ENCODE measurements around the gene MAMDC4. TPM values are rescaled to one million over a fixed set of nuclear protein-coding genes. Genes with fewer than 3 reads are reported as not detected.

MAMDC4 gene
- total RNA-seq, 1 donor from 2014 or later: 12.9 TPM

DNA sequence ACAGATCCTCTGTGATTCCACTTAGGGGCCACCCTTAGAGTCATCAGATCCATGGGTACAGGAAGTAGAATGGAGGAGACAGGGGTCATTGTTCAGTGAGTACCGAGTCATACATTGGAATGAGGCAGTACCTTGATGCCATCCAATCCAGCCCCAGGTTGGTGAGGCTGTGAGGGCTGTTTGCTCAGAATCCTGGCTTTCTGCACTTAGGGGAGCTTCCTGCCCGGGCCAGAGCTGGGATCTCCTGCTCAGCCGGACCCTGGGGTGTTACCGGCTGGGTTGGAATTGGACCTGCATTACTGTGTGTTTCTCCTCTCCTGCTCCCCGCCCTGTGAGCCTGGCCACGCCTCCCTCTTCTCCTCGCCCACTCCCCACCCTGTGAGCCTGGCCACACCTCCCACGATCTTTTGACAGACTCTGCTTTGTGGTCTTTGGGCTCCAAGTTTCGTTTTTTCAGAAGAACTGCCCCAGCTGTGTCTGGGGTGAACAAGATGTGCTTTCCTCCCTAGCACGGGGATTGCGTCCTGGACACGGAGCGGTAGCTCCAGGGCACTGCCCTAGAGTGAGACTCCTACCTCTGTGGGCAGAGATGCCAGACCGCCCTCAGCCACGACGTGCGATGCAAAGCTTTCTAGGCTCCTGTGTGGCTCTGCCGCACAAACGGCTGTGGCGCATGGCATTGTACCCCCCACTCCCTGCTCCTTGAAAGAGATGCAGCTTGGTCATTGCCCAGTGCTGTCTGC is 49.5 kb downstream of the MAMDC4 start:
- Histone ChIP-seq H3K27ac (peak overlapping the region; percentile 83), H3K36me3 (peaks cover 25% of the 10 kb centered on the region), H3K27me3 (no peaks in the 10 kb centered on the region), H3K4me1 (peaks cover 31% of the 10 kb centered on the region), H3K4me3 (no peak overlapping the region), H3K9me3 (no peaks in the 10 kb centered on the region)
- no peak for DNase-seq
- TF ChIP-seq, protein P1, sequence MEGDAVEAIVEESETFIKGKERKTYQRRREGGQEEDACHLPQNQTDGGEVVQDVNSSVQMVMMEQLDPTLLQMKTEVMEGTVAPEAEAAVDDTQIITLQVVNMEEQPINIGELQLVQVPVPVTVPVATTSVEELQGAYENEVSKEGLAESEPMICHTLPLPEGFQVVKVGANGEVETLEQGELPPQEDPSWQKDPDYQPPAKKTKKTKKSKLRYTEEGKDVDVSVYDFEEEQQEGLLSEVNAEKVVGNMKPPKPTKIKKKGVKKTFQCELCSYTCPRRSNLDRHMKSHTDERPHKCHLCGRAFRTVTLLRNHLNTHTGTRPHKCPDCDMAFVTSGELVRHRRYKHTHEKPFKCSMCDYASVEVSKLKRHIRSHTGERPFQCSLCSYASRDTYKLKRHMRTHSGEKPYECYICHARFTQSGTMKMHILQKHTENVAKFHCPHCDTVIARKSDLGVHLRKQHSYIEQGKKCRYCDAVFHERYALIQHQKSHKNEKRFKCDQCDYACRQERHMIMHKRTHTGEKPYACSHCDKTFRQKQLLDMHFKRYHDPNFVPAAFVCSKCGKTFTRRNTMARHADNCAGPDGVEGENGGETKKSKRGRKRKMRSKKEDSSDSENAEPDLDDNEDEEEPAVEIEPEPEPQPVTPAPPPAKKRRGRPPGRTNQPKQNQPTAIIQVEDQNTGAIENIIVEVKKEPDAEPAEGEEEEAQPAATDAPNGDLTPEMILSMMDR (IDR thresholded peaks at IDR 0.05): no peak
- intact Hi-C loops (cut with DNase I): no loop called here
- ATAC-seq: peak; percentile 46

DNA sequence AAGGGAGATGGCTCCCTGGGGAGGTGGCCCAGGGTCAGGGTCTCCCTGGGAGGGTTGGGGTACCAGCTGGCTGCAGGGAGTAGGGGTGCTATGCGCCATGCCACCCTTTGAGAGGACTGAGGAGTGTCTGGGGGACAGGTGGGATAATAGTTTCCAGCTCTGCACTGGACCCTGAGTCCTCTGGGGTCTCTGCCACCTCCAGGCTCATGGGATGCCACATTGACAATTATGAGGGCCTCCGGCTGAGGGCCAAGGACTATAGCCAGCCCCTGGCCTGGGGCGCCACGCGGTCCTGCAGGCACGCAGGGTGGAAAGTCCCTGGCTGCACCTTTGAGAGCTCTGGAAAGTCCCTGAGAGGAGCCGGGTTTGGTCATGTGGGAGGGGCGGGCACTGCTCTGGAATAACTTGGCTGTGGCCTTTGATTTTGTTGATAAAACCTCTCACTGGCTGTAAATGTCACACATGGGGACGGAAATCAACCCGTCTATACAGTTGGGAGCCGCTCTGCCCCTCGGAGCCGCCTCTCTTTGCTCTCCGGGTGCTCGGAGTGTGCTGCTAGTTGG is 50.2 kb downstream of the MAMDC4 start:
- Histone ChIP-seq H3K27me3 (no peaks in the 10 kb centered on the region), H3K4me3 (no peak overlapping the region), H3K4me1 (peaks cover 31% of the 10 kb centered on the region), H3K9me3 (no peaks in the 10 kb centered on the region), H3K27ac (peak overlapping the region; percentile 83), H3K36me3 (peaks cover 25% of the 10 kb centered on the region)
- intact Hi-C loops (cut with DNase I): no loop called here
- TF ChIP-seq, protein P1 (IDR thresholded peaks at IDR 0.05): no peak
- ATAC-seq: peak; percentile 86
- DNase-seq: peak; percentile 86

DNA sequence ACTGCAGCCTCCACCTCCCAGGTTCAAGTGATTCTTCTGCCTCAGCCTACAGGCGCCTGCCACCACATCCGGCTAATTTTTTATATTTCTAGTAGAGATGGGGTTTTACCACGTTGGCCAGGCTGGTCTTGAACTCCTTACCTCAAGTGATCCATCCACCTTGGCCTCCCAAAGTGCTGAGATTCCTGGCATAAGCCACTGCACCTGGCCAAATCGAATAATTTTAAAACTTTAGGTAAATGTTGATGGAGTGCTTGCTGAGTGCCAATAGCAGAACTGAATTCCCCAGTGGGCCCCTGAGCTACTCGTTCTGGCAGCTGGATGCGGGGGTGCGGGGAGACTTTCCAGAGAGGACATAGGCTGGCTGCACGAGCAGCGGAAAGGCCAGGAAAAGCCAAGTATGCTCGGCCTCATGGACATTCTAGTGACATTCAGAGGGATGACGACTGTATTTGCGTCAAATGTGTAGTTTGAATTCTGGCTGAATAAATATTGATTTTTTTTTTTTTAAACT is 51.0 kb downstream of the MAMDC4 start:
- peaks cover 29% of the 10 kb centered on the region for H3K36me3 ChIP-seq
- H3K9me3 ChIP-seq: no peaks in the 10 kb centered on the region
- no peak for DNase-seq
- no peak overlapping the region for H3K4me3 ChIP-seq
- peaks cover 31% of the 10 kb centered on the region for H3K4me1 ChIP-seq
- ATAC-seq: no peak
- intact Hi-C loops (cut with DNase I): no loop called here
- H3K27me3 ChIP-seq: no peaks in the 10 kb centered on the region
- peak overlapping the region; percentile 83 for H3K27ac ChIP-seq
- TF ChIP-seq, protein P1 (IDR thresholded peaks at IDR 0.05): no peak

DNA sequence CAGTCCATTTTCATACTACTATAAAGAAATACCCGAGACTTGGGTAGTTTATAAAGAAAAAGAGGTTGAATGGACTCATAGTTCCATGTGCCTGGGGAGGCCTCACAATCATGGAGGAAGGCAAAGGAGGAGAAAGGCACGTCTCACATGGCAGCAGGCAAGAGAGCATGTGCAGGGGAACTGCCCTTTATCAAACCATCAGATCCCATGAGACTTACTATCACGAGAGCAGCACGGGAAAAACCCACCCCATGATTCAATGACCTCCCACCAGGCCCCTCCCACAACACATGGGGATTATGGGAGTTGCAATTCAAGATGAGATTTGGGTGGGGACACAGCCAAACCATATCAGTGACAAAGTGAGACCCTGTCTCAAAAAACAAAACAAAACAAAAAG is 54.1 kb downstream of the MAMDC4 start:
- Histone ChIP-seq H3K4me1 (peaks cover 22% of the 10 kb centered on the region), H3K27me3 (no peaks in the 10 kb centered on the region), H3K4me3 (no peak overlapping the region), H3K9me3 (no peaks in the 10 kb centered on the region), H3K36me3 (peaks cover 13% of the 10 kb centered on the region), H3K27ac (no peak overlapping the region)
- DNase-seq (no peak), ATAC-seq (no peak)
- TF ChIP-seq, protein P1 (IDR thresholded peaks at IDR 0.05): no peak
- intact Hi-C loops (cut with DNase I): no loop called here

DNA sequence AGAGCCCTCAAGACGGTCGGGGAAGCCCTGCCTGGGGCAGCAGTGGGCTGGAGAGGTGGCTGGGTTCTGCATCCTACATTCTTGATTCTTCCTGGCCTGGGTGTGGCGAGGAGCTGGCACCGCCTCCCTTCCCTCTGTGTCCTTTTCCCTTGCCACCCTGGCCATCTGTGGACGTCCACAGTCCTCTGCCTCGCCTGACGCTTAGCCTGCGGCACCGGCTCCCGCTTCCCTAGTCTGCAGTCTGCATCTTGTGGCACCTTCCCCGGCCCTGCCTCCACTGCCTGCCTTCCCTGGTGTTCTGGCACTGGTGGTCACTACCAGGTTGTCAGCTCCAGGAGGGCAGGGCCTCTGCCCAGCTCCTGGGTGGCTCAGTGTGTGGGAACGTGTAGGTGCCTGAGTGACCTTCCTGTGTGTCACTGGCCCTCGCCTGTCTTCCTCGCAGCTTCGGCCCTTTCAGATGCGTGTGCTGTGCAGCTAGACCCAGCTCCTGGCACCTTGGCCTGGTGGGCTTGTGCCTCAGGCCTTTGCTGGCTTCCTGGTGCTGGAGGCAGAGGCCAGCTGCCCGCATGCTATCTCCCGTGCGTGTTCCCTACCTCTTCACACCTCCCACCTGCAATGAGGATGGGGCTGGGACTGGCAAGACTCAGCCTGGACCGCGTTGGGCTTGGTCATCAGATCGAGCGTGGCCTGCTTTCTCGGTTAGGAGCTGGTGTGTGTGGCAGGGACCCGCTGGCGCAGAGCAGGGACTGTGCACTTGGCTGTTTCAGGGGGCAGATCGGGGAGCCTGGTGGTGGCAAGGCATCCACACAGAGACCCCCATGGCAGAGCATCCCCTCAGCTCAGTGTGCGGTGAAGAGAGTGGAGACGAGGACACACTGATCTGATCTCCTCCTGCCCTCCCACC is 55.1 kb downstream of the MAMDC4 start:
- ATAC-seq (no peak), DNase-seq (no peak)
- Histone ChIP-seq H3K36me3 (peaks cover 17% of the 10 kb centered on the region), H3K27me3 (no peaks in the 10 kb centered on the region), H3K4me1 (peaks cover 12% of the 10 kb centered on the region), H3K9me3 (no peaks in the 10 kb centered on the region), H3K4me3 (no peak overlapping the region), H3K27ac (no peak overlapping the region)
- intact Hi-C loops (cut with DNase I): no loop called here
- TF ChIP-seq, protein P1 (IDR thresholded peaks at IDR 0.05): no peak

Small RNA genes lying within 50 kb of the gene (microRNA-seq; reads per million reads assigned to microRNA genes)
- gene MIR4292 (ENCODE audit: borderline microRNAs expressed) (not detected), gene MIR4479 (ENCODE audit: borderline microRNAs expressed) (not detected)

Other genes with a start within 250 kb of the MAMDC4 start
- 302 TPM for gene EGFL7, start 189.4 kb upstream of the MAMDC4 start, total RNA-seq
- 117 TPM for gene AGPAT2, start 164.9 kb upstream of the MAMDC4 start, total RNA-seq
- 17.7 TPM for gene DIPK1B, start 139.8 kb upstream of the MAMDC4 start, total RNA-seq
- gene LCN10, start 109.4 kb upstream of the MAMDC4 start, total RNA-seq: 11.2 TPM
- 21.5 TPM for gene LCN6, start 103.8 kb upstream of the MAMDC4 start, total RNA-seq
- gene LCN8, start 94.1 kb upstream of the MAMDC4 start, total RNA-seq: not detected
- not detected for gene LCN15, start 87.8 kb upstream of the MAMDC4 start, total RNA-seq
- gene TMEM141, start 61.0 kb upstream of the MAMDC4 start, total RNA-seq: 64.4 TPM
- 4.0 TPM for gene CCDC183, start 56.0 kb upstream of the MAMDC4 start, total RNA-seq
- 68.2 TPM for gene RABL6, start 44.4 kb upstream of the MAMDC4 start, total RNA-seq
- 2.7 TPM for gene AJM1, start 9.9 kb upstream of the MAMDC4 start, total RNA-seq
- 82.1 TPM for gene PHPT1, start 2.9 kb upstream of the MAMDC4 start, total RNA-seq
- gene EDF1, start 14.0 kb downstream of the MAMDC4 start, total RNA-seq: 250 TPM
- 14.8 TPM for gene TRAF2, start 34.2 kb downstream of the MAMDC4 start, total RNA-seq
- gene FBXW5, start 92.4 kb downstream of the MAMDC4 start, total RNA-seq: 91.2 TPM
- gene C8G, start 92.9 kb downstream of the MAMDC4 start, total RNA-seq: 1.1 TPM
- gene LCN12, start 99.9 kb downstream of the MAMDC4 start, total RNA-seq: 2.6 TPM
- gene PTGDS, start 125.2 kb downstream of the MAMDC4 start, total RNA-seq: 477 TPM
- gene LCNL1, start 130.6 kb downstream of the MAMDC4 start, total RNA-seq: 5.1 TPM
- gene PAXX, start 140.1 kb downstream of the MAMDC4 start, total RNA-seq: 53.1 TPM
- 80.7 TPM for gene CLIC3, start 144.2 kb downstream of the MAMDC4 start, total RNA-seq
- 44.3 TPM for gene ABCA2, start 175.9 kb downstream of the MAMDC4 start, total RNA-seq
- gene FUT7, start 179.7 kb downstream of the MAMDC4 start, total RNA-seq: 0.81 TPM
- gene NPDC1, start 193.8 kb downstream of the MAMDC4 start, total RNA-seq: 152 TPM
- 0.41 TPM for gene ENTPD2, start 201.7 kb downstream of the MAMDC4 start, total RNA-seq
- 0.84 TPM for gene SAPCD2, start 218.2 kb downstream of the MAMDC4 start, total RNA-seq
- gene UAP1L1, start 225.2 kb downstream of the MAMDC4 start, total RNA-seq: 30.7 TPM
- gene MAN1B1, start 234.6 kb downstream of the MAMDC4 start, total RNA-seq: 39.4 TPM